Measurements from ENCODE around the gene ZNF280D.
"Not testable (repeated sequence)": the region's sequence is repeated elsewhere in the genome, so short reads cannot be mapped to it uniquely, and the experiment has no call there.

ZNF280D gene

GRCh38 chr15:56715220-56715619 is 18.1 kb downstream of the ZNF280D start:
- no peak for DNase-seq

GRCh38 chr15:56709502-56709901 is 23.8 kb downstream of the ZNF280D start:
- DNase-seq = not testable (repeated sequence)

- no peak for DNase-seq
Observed at GRCh38 chr15:56699743-56700142, 33.6 kb downstream of the ZNF280D start.

- no peak for DNase-seq
Observed at GRCh38 chr15:56698270-56698669, 35.0 kb downstream of the ZNF280D start.

GRCh38 chr15:56693761-56694160 is 39.5 kb downstream of the ZNF280D start:
- DNase-seq = no peak

GRCh38 chr15:56690733-56691132 is 42.6 kb downstream of the ZNF280D start:
- no peak for DNase-seq

- no peak for DNase-seq
Observed at GRCh38 chr15:56683908-56684307, 49.4 kb downstream of the ZNF280D start.

GRCh38 chr15:56681113-56681512 is 52.2 kb downstream of the ZNF280D start:
- DNase-seq = no peak

- no peak for DNase-seq
Observed at GRCh38 chr15:56679225-56679624, 54.1 kb downstream of the ZNF280D start.

- no peak for DNase-seq
Observed at GRCh38 chr15:56678571-56678970, 54.7 kb downstream of the ZNF280D start.

GRCh38 chr15:56677271-56677670 is 56.0 kb downstream of the ZNF280D start:
- DNase-seq = no peak

- DNase-seq = no peak
Observed at GRCh38 chr15:56675930-56676329, 57.4 kb downstream of the ZNF280D start.

- DNase-seq = no peak
Observed at GRCh38 chr15:56674857-56675256, 58.5 kb downstream of the ZNF280D start.

- no peak for DNase-seq
Observed at GRCh38 chr15:56672721-56673120, 60.6 kb downstream of the ZNF280D start.

GRCh38 chr15:56667517-56667916 is 65.8 kb downstream of the ZNF280D start:
- DNase-seq = no peak

GRCh38 chr15:56660943-56661342 is 72.4 kb downstream of the ZNF280D start:
- DNase-seq = no peak

GRCh38 chr15:56659197-56659596 is 74.1 kb downstream of the ZNF280D start:
- DNase-seq = no peak

GRCh38 chr15:56654624-56655023 is 78.7 kb downstream of the ZNF280D start:
- DNase-seq = no peak

GRCh38 chr15:56654216-56654615 is 79.1 kb downstream of the ZNF280D start:
- DNase-seq = no peak

- no peak for DNase-seq
Observed at GRCh38 chr15:56653787-56654186, 79.5 kb downstream of the ZNF280D start.

- DNase-seq = no peak
Observed at GRCh38 chr15:56653107-56653506, 80.2 kb downstream of the ZNF280D start.

- DNase-seq = no peak
Observed at GRCh38 chr15:56648311-56648710, 85.0 kb downstream of the ZNF280D start.

GRCh38 chr15:56640549-56640948 is 92.8 kb downstream of the ZNF280D start:
- DNase-seq = no peak

GRCh38 chr15:56640127-56640526 is 93.2 kb downstream of the ZNF280D start:
- no peak for DNase-seq

GRCh38 chr15:56639631-56640030 is 93.7 kb downstream of the ZNF280D start:
- no peak for DNase-seq

GRCh38 chr15:56631765-56632164 is 101.5 kb downstream of the ZNF280D start:
- no peak for DNase-seq
